ENCODE results near the gene BTRC. TPM values are rescaled to one million over a fixed set of nuclear protein-coding genes. Genes with fewer than 3 reads are reported as not detected.

BTRC gene
- total RNA-seq, 6 experiments from 2014 or later = 22.3 to 27.9 (median 24.5) TPM

DNA sequence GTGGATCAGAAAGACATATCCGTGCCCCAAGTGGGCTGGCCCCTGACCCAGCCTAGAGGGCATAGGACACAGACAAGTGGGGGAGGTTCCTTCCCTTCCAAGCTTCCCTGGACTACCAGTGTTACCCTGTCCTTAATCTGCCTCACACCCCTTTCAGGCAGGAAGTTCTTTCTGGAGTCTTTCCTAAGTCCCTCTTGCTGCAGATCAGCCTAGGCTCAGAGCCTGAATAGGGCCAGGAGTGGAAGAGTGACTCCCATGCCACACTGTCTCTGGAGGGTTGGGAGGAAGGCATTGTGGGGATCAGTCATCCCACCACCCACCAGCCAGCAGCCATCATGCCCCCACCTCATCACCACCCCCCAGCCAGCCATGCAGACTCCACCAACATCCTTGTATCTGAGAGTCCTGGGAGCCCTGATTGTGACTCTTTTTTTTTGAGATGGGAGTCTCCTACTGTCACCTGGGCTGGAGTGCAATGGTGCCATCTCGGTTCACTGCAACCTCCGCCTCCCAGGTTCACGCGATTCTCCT, 211.5 kb downstream of the BTRC start:
- no peak for DNase-seq
- Mint-ChIP-seq H3K4me1 (ENCODE audit: low read depth) (peaks cover 10% of the 10 kb centered on the region; the same call in 1 of the 2 replicates), H3K9me3 (no peaks in the 10 kb centered on the region), H3K27ac (no peak overlapping the region), H3K4me3 (no peak overlapping the region), H3K36me3 (ENCODE audit: low read depth) (no peaks in the 10 kb centered on the region), H3K27me3 (ENCODE audit: insufficient read depth) (peaks cover 50% of the 10 kb centered on the region)
- TF ChIP-seq CTCF (IDR thresholded peaks at IDR 0.05) = no peak

DNA sequence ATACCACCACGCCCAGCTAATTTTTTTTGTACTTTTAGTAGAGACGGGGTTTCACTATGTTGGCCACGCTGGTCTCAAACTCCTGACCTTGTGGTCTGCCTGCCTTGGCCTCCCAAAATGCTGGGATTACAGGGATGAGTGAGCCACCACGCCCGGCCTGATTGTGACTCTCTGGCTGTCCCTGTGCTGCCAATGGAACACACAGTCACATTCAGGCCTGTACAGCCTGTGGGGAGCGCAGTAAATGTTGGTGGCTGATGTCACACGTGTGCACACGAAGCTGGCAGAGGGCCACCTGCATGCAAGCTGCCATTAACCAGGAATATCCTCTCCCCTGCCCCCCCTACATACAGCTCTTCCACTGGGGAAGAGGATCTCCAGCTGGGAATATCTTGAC, 212.0 kb downstream of the BTRC start:
- no peak for DNase-seq
- no peak for TF ChIP-seq CTCF (IDR thresholded peaks at IDR 0.05)
- H3K4me1 Mint-ChIP-seq (ENCODE audit: low read depth) = peaks cover 15% of the 10 kb centered on the region; the same call in 1 of the 2 replicates
- no peaks in the 10 kb centered on the region for H3K36me3 Mint-ChIP-seq (ENCODE audit: low read depth)
- H3K9me3 Mint-ChIP-seq = no peaks in the 10 kb centered on the region
- peak overlapping the region; percentile 65; the same call in 1 of the 2 replicates for H3K4me3 Mint-ChIP-seq
- H3K27me3 Mint-ChIP-seq (ENCODE audit: insufficient read depth) = peaks cover 49% of the 10 kb centered on the region
- no peak overlapping the region for H3K27ac Mint-ChIP-seq

- Mint-ChIP-seq H3K27me3 (ENCODE audit: insufficient read depth) (peaks cover 47% of the 10 kb centered on the region), H3K36me3 (ENCODE audit: low read depth) (no peaks in the 10 kb centered on the region)
Observed at GRCh38 chr10:101566333-101567164, 212.6 kb downstream of the BTRC start.

GRCh38 chr10:101567165-101568006, 213.4 kb downstream of the BTRC start:
- H3K9me3 Mint-ChIP-seq = peaks cover under 1% of the 10 kb centered on the region; the same call in 1 of the 2 replicates
- peak overlapping the region; percentile 4; the same call in 1 of the 2 replicates for H3K4me3 Mint-ChIP-seq
- DNase-seq = no peak
- peaks cover 43% of the 10 kb centered on the region for H3K27me3 Mint-ChIP-seq (ENCODE audit: insufficient read depth)
- no peak for TF ChIP-seq CTCF (IDR thresholded peaks at IDR 0.05)
- H3K36me3 Mint-ChIP-seq (ENCODE audit: low read depth) = no peaks in the 10 kb centered on the region
- H3K27ac Mint-ChIP-seq = no peak overlapping the region
- H3K4me1 Mint-ChIP-seq (ENCODE audit: low read depth) = peaks cover 18% of the 10 kb centered on the region; the same call in 1 of the 2 replicates

More at GRCh38 chr10:101566333-101567164, 212.6 kb downstream of the BTRC start:
- Mint-ChIP-seq H3K4me3 (peak overlapping the region; percentile 65; the same call in 1 of the 2 replicates), H3K4me1 (ENCODE audit: low read depth) (peaks cover 18% of the 10 kb centered on the region; the same call in 1 of the 2 replicates), H3K9me3 (no peaks in the 10 kb centered on the region), H3K27ac (no peak overlapping the region)
- TF ChIP-seq CTCF (IDR thresholded peaks at IDR 0.05) = no peak
- no peak for DNase-seq

DNA sequence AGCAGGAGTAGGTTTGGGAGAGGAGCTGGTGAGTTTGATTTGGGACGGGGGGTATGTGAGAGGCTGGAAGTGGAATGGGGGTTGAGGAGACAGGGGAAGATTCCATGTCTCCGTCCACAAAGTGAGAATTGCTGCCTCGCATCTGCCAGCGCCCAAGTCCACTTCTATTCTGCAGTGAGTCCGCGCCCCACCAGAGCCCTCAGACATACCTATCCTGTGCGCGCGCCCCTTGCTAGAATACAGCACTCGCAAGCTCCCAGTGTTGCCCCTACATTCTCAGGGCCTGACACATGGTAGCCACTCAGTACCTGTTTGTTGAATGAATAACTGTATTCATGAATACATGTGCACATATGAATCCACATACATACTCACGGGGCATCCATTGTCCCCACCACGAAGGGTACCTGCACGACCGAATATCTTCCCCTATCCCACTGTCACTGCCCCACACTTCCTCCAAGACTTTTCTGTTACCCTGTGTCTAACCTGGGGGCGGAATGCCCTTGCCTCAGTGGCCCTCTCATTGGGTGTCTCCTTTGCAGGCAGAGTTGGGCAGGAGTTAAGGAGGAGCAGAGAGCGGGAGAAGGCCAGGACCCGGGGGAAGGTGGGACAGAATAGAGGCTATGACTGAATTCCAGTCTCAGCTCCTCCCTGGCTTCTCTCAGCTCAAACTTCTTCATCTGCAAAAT, 214.2 kb downstream of the BTRC start:
- TF ChIP-seq CTCF (IDR thresholded peaks at IDR 0.05) = no peak
- Mint-ChIP-seq H3K27ac (no peak overlapping the region), H3K27me3 (ENCODE audit: insufficient read depth) (peaks cover 36% of the 10 kb centered on the region), H3K4me3 (no peak overlapping the region), H3K36me3 (ENCODE audit: low read depth) (no peaks in the 10 kb centered on the region), H3K9me3 (peaks cover 8% of the 10 kb centered on the region), H3K4me1 (ENCODE audit: low read depth) (peaks cover 18% of the 10 kb centered on the region; the same call in 1 of the 2 replicates)
- no peak for DNase-seq
